Diencephalon (tissue), 1 donor: ENCODE measurements around the gene MROH8. TPM values are rescaled to one million over a fixed set of nuclear protein-coding genes. Genes with fewer than 3 reads are reported as not detected.

Source experiments
- total RNA-seq: library from RNA; depleted of rRNA; stranded (reverse); fragments of >200 nt; gene quantifications from one replicate; pipeline ENCODE4 v1.2.3, GENCODE V29; 2014

MROH8 gene
- total RNA-seq, result 9.9 TPM

GRCh38 chr20:37178839-37179682 lies at the start of gene MROH8, which contains the start of gene RPN2:
Gene MROH8 (minus strand): TSS chr20:37179548.
Gene RPN2 (plus strand): TSS chr20:37179330. CDS start chr20:37179357, 27 bp downstream.

GRCh38 chr20:37095599-37096414 lies 83.5 kb downstream of the MROH8 start, which contains the start of gene RBL1:
Gene RBL1 (minus strand): TSS chr20:37095997. CDS start chr20:37095928, 69 bp downstream.

Other genes with a start within 250 kb of the MROH8 start
- gene SAMHD1, start 227.8 kb downstream of the MROH8 start, total RNA-seq, result 67.1 TPM
- gene RBL1, start 83.6 kb downstream of the MROH8 start, total RNA-seq, result 22.6 TPM
- 134 TPM for gene RPN2, start 218 bp downstream of the MROH8 start, total RNA-seq
- gene GHRH, start 82.3 kb upstream of the MROH8 start, total RNA-seq, result 2.3 TPM
- 23.3 TPM for gene MANBAL, start 110.1 kb upstream of the MROH8 start, total RNA-seq
- gene SRC, start 166.6 kb upstream of the MROH8 start, total RNA-seq, result 30.2 TPM